ENCODE results near the gene DARS1. TPM values are rescaled to one million over a fixed set of nuclear protein-coding genes. Genes with fewer than 3 reads are reported as not detected.
A peak's percentile ranks its signal among the peaks of the same experiment; 100 is the strongest.

DARS1 gene
- total RNA-seq, 2 experiments from 2014 or later: 90.8 to 90.9 TPM

DNA sequence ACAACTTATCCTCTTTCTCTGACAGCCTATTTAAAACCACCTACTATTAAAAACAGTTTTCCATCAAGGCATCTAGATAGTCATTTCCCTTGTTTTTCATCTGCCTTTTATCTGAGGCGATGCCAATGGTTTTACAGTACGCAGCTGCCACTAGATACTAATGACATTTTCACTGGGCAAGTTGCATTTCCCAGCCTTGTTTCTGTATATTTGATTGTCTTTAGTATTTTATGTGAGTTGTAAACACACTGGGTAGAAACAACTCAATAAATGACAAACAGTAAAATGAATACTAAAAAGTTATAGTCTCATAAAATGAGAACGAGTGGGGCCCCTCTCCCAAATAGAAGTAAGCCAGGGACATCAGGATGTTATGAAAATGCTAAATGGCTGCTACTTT lies 8.9 kb upstream of the DARS1 start:
- Mint-ChIP-seq H3K27ac (no peak overlapping the region), H3K4me3 (no peak overlapping the region), H3K36me3 (ENCODE audit: low read depth) (peaks cover 31% of the 10 kb centered on the region), H3K4me1 (peaks cover 25% of the 10 kb centered on the region), H3K27me3 (no peaks in the 10 kb centered on the region), H3K9me3 (no peaks in the 10 kb centered on the region)
- ChIA-PET POLR2A (no interaction called here), CTCF (interaction anchor here (0.7 kb wide), 1 partner anchor 8 kb away, joined by 5 read pairs; no protein-coding TSS in a partner anchor)
- DNase-seq: no peak

DNA sequence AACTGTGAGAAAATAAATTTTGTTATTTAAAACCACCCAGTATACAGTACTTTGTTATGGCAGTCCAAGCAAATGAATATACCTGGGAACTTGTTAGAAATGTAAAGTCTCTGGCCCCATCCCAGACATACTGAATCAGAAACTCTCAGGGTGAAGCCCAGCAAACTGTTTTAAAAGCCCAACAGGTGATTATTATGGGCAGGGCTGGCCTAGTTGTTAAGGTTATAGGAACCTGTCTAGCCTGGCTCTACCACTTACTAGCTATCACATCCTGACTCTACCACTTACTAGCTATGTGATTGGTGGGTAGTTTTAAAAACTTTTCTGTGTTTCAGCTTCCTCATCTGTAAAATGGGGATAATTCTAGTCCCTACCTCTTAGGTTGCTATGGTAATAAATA lies 8.0 kb upstream of the DARS1 start:
- POLR2A ChIA-PET: interaction anchor here (0.8 kb wide), 1 partner anchor 33 kb away, joined by 3 read pairs; no protein-coding TSS in a partner anchor
- H3K36me3 Mint-ChIP-seq (ENCODE audit: low read depth): peaks cover 31% of the 10 kb centered on the region
- peaks cover 21% of the 10 kb centered on the region for H3K4me1 Mint-ChIP-seq
- H3K27me3 Mint-ChIP-seq: no peaks in the 10 kb centered on the region
- no peaks in the 10 kb centered on the region for H3K9me3 Mint-ChIP-seq
- no peak for DNase-seq
- no peak overlapping the region for H3K4me3 Mint-ChIP-seq
- CTCF ChIA-PET: interaction anchor here (0.9 kb wide), 1 partner anchor 12 kb away, joined by 3 read pairs; no protein-coding TSS in a partner anchor
- no peak overlapping the region for H3K27ac Mint-ChIP-seq

DNA sequence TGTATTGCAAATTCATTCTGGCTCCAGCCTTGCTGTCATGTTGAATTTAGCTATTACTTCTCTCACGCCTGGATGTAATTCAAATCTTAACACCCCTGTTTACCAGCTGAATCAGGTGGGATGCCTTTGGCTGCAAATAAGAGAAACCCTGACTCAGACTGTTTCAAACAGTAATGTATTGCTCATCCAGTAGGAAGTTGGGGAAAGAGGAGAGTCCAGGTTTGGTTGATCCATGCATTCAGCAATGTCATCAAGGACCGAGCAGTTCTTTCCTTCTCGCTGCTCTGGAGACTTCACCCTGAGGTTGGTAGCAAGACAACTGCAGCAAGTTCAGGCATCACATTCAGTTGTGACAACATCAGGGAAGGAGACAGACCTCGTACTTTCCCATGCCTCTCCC lies 6.4 kb upstream of the DARS1 start:
- Mint-ChIP-seq H3K9me3 (no peaks in the 10 kb centered on the region), H3K27me3 (no peaks in the 10 kb centered on the region), H3K27ac (no peak overlapping the region), H3K4me1 (peaks cover 23% of the 10 kb centered on the region), H3K36me3 (ENCODE audit: low read depth) (peaks cover 32% of the 10 kb centered on the region), H3K4me3 (no peak overlapping the region)
- ChIA-PET CTCF (no interaction called here), POLR2A (no interaction called here)
- no peak for DNase-seq

DNA sequence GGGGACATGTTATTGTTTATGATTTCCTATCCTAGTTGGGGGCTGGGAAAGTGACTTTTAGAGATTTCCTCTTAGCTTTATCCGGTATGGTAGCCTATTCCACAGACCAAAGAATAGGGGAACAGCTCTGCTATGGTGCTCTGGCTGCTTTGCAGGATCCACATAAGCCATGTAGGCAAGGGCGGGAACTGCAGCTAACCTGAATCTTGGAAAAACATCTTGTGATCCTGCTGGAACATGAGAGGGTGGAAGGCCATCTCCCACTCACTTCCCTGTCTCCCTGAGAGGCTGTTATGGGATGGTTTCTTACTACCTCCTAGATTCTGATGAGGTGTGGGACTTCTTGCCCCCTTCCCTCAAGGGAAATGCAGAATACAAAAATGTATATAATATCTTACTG lies 2.0 kb upstream of the DARS1 start:
- ChIA-PET CTCF (interaction anchor here (1.3 to 2.5 kb wide), 4 partner anchors 8 to 28 kb away, joined by 3 to 12 read pairs (median 6); no protein-coding TSS in a partner anchor), POLR2A (no interaction called here)
- H3K4me3 Mint-ChIP-seq: no peak overlapping the region
- no peak for DNase-seq
- H3K27me3 Mint-ChIP-seq: no peaks in the 10 kb centered on the region
- H3K9me3 Mint-ChIP-seq: peaks cover 3% of the 10 kb centered on the region
- H3K36me3 Mint-ChIP-seq (ENCODE audit: low read depth): peaks cover 40% of the 10 kb centered on the region
- H3K27ac Mint-ChIP-seq: no peak overlapping the region
- H3K4me1 Mint-ChIP-seq: peaks cover 42% of the 10 kb centered on the region

DNA sequence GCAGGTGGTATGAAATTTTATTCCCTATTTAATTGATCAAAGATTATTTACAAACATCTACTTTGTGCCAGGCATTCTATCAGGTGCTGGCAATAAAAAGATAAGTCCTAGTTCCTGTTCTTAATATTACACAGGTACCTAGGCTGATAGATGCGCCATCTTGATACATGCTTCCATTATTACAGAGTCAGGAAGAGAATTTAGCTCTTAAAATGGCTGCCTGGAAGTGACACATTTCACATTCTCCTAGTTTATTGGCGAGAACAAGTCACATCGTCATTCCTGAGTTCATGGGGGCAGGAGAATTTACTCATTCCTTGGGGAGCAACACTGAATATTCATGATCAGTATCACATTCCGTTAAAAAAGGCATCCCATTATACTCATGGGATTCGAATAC lies 1.1 kb upstream of the DARS1 start:
- Mint-ChIP-seq H3K4me1 (peaks cover 51% of the 10 kb centered on the region), H3K9me3 (peaks cover 3% of the 10 kb centered on the region), H3K36me3 (ENCODE audit: low read depth) (peaks cover 39% of the 10 kb centered on the region), H3K4me3 (peak overlapping the region; percentile 92), H3K27ac (peak overlapping the region; percentile 96), H3K27me3 (no peaks in the 10 kb centered on the region)
- no peak for DNase-seq
- POLR2A ChIA-PET: no interaction called here
- CTCF ChIA-PET: interaction anchor here (1.0 to 1.5 kb wide), 4 partner anchors 14 to 104 kb away, joined by 3 to 5 read pairs (median 3); no protein-coding TSS in a partner anchor

DNA sequence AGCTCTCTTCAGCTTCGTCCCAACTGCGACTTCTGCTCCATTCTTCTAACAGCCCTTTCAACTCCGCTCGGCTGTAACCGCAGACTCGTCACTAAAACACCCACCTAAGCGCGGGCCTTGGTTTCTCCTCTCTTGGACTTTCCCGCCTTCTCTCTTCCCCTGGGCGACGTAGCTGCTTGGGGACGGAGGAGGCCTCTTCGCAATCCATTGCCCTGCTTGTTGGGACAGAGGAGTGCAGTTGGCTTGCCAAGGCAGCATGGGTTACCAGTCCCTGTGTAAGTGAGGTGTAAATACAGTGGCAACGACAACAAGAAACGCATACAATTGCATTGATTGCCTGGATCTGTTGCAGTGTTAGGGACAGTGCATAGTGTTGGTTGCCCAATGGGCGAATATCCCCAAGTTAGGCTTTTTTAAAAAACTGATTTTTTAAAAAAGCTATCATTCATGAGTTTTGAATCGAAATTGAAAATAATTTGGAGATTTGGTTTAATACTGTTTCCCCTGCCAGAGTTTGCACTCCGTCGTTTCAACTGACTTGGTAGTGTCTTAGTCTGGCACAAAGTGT lies 484 bp upstream of the DARS1 start:
- Mint-ChIP-seq H3K4me1 (peaks cover 56% of the 10 kb centered on the region), H3K36me3 (ENCODE audit: low read depth) (peaks cover 43% of the 10 kb centered on the region), H3K4me3 (peak overlapping the region; percentile 92), H3K9me3 (peaks cover 3% of the 10 kb centered on the region), H3K27me3 (no peaks in the 10 kb centered on the region), H3K27ac (peak overlapping the region; percentile 96)
- ChIA-PET CTCF (interaction anchor here (1.0 to 1.4 kb wide), 5 partner anchors 11 to 105 kb away, joined by 3 to 10 read pairs (median 3); no protein-coding TSS in a partner anchor), POLR2A (interaction anchor here (1.3 kb wide), 1 partner anchor 37 kb away, joined by 18 read pairs; no protein-coding TSS in a partner anchor)
- DNase-seq: peak; percentile 67

DNA sequence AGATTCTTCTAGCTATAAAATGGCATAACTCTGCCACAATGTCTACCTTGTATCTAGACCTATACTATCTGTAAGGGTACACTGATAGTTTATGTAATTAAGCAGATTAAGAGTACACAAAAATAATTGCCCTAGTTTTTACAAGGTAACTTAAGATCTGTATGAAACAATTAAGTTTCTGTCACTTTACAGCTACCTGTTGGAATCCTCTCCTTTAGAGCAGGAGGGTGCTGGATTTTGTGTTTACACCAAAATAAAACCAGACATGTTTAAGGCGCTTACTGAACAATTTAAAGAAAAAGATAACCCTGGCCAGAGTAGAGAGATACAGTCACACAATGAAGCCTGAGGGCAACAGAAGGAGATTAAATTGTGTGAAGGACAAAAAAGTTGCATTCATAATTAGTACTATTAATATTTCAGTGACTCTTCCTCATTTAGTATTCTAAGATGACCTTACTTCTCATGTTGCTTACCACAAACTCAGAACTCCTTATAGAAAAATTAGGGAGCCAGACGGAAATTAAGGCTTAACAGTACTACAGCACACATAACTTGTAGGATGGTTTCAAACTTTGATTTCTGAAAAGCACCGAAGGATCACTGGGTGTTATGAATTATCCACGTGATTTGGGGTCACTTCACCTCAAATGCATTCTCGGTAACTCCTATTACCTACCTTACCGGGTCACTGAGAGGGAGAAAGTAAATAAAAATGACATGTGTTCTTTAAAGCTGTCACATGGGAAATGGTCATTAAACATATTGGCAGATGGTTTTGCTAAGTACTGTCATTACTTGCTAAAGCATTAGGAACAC lies 1.0 kb downstream of the DARS1 start:
- peaks cover 65% of the 10 kb centered on the region for H3K4me1 Mint-ChIP-seq

DNA sequence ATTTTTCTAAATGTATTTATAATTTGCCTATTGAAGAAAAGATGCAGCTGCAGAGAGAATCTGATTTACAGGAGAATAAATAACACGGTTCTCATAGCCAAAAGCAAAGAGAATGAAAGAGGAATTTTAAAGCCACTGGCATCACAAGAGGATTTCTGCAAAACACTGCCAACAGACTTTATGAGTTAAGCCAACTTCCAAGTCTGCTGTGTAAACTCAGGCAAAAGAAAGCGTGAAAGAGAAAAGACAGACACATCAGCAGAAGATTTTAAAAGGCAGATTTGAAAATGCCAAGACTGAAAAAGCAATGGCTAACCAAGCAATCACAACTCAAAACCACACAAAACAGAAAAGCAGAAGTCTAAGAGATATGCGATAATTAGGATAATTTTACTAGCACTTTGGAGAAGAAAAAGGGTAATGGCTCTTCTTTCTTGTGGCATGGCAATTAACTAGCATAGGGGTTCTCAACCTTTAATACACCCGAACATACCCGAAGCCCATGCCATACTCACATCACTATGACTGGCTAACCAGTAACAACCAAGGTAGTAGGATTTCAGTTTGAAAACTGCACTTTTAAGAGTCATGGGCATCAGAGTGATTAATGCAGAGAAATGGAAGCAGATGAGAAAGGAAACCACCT lies 4.9 kb downstream of the DARS1 start:
- Mint-ChIP-seq H3K4me3 (no peak overlapping the region), H3K27ac (peak overlapping the region; percentile 21), H3K9me3 (no peaks in the 10 kb centered on the region), H3K27me3 (no peaks in the 10 kb centered on the region), H3K4me1 (peaks cover 67% of the 10 kb centered on the region), H3K36me3 (ENCODE audit: low read depth) (peaks cover 67% of the 10 kb centered on the region)
- no peak for DNase-seq
- CTCF ChIA-PET: interaction anchor here (1.0 to 3.1 kb wide), 3 partner anchors 8 to 41 kb away, joined by 3 to 8 read pairs (median 4); no protein-coding TSS in a partner anchor
- POLR2A ChIA-PET: no interaction called here

More for the DNA sequence above, 1.0 kb downstream of the DARS1 start:
- ChIA-PET CTCF (interaction anchor here (0.6 to 1.3 kb wide), 3 partner anchors 18 to 401 kb away, joined by 3 to 5 read pairs (median 5); no protein-coding TSS in a partner anchor), POLR2A (interaction anchor here (0.5 kb wide), 1 partner anchor 152 kb away, joined by 5 read pairs; no protein-coding TSS in a partner anchor)
- DNase-seq: no peak
- Mint-ChIP-seq H3K9me3 (peaks cover 3% of the 10 kb centered on the region), H3K36me3 (ENCODE audit: low read depth) (peaks cover 54% of the 10 kb centered on the region), H3K27me3 (no peaks in the 10 kb centered on the region), H3K27ac (peak overlapping the region; percentile 96), H3K4me3 (peak overlapping the region; percentile 92)

DNA sequence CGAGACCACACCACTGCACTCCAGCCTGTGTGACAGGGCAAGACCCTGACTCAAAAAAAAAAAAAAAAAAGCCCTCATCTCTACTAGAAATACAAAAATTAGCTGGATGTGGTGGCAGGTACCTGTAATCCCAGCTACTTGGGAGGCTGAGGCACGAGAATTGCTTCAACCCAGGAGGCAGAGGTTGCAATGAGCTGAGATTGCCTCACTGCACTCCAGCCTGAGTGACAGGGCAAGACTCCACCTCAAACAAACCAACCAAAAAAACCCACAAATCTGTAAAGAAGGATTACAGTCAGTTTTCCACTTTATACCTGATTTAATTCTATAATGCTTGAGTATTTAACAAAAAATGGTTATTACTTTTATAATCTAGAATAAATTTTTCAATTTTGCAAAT lies 9.7 kb downstream of the DARS1 start:
- ChIA-PET POLR2A (interaction anchor here (0.5 kb wide), 1 partner anchor 1032 kb away, joined by 3 read pairs; no protein-coding TSS in a partner anchor), CTCF (interaction anchor here (0.6 to 1.1 kb wide), 4 partner anchors 29 to 113 kb away, joined by 3 read pairs; no protein-coding TSS in a partner anchor)
- Mint-ChIP-seq H3K4me1 (peaks cover 58% of the 10 kb centered on the region), H3K27ac (no peak overlapping the region), H3K9me3 (peaks cover 18% of the 10 kb centered on the region), H3K4me3 (no peak overlapping the region), H3K36me3 (ENCODE audit: low read depth) (peaks cover 72% of the 10 kb centered on the region), H3K27me3 (no peaks in the 10 kb centered on the region)
- no peak for DNase-seq

DNA sequence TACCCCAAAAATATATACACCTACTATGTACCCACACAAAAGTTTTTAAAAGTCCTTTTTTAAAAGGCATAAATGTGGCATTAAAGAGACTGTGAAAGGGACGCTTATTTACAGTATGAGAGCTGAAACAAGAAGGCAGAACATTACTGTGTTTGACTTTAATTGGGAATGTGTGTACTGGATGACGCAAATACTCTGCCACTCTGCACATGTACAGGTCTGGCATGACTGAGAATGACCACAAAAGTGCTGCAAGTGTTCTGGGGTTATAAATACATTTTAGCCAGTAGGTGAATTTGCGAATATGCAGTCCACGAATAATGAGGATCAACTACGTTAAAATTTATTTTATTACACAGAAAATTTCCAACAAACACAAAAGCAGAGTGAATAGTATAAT lies 11.4 kb downstream of the DARS1 start:
- H3K4me3 Mint-ChIP-seq: no peak overlapping the region
- H3K27ac Mint-ChIP-seq: no peak overlapping the region
- no peak for DNase-seq
- H3K4me1 Mint-ChIP-seq: peaks cover 52% of the 10 kb centered on the region
- H3K36me3 Mint-ChIP-seq (ENCODE audit: low read depth): peaks cover 70% of the 10 kb centered on the region
- ChIA-PET POLR2A (no interaction called here), CTCF (interaction anchor here (0.7 kb wide), 1 partner anchor 307 kb away, joined by 3 read pairs; no protein-coding TSS in a partner anchor)
- H3K9me3 Mint-ChIP-seq: peaks cover 18% of the 10 kb centered on the region
- no peaks in the 10 kb centered on the region for H3K27me3 Mint-ChIP-seq

DNA sequence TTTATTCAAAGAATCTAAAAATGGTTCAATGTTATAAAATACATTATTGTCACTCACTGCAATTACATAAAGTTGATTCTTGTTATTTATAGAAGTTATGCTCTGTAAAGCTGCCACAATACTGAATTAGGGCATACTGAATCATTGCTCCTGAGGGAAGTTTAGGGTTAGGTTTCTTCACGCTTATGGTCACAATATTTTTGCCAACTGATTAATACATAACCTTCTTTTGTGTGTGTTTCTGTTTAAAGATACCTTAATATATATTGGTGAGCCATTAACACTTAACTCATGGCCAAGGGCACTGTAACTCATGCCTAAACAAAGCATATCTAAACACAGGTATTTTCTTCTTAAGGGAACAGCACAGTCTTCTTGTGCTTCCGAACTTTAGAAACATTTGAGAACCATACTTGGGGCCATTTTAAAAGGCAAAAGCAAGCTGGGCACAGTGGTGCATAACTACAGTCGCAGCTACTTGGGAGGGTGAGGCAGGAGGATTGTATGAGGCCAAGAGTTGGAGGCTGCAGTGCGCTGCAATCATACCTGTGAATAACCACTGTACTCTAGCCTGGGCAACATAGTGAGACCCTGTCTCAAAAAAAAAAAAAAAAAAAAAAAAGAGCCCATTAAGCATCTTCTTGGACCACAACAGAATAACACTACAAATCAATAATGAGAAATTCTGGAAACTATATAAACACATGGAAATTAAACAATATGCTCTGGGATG lies 15.6 kb downstream of the DARS1 start:
- CTCF ChIA-PET: interaction anchor here (0.5 kb wide), 1 partner anchor 160 kb away, joined by 3 read pairs; no protein-coding TSS in a partner anchor
- peaks cover 18% of the 10 kb centered on the region for H3K9me3 Mint-ChIP-seq
- no peak overlapping the region for H3K4me3 Mint-ChIP-seq
- H3K27me3 Mint-ChIP-seq: no peaks in the 10 kb centered on the region
- H3K36me3 Mint-ChIP-seq (ENCODE audit: low read depth): peaks cover 70% of the 10 kb centered on the region
- peaks cover 43% of the 10 kb centered on the region for H3K4me1 Mint-ChIP-seq
- POLR2A ChIA-PET: no interaction called here
- H3K27ac Mint-ChIP-seq: no peak overlapping the region
- DNase-seq: no peak

DNA sequence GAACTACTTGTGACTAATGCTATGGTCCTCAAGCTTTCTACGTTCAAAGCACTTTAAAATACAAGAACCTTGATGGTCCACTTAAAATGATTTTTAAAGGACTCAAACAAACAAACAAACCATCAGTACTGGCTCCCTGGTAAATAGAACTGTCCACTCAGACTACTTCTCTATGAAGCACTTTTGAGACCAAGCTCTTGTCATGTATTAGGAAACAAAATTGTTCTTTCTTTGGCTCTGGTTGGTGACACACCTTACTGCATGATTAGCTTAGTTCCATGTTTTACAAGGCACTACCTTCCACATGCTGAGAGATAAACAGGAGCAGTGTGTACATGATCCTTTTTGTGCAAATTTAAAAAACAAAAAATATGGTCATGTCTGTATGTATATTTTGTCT lies 19.7 kb downstream of the DARS1 start:
- no peaks in the 10 kb centered on the region for H3K27me3 Mint-ChIP-seq
- H3K4me1 Mint-ChIP-seq: peaks cover 53% of the 10 kb centered on the region
- H3K27ac Mint-ChIP-seq: no peak overlapping the region
- H3K9me3 Mint-ChIP-seq: no peaks in the 10 kb centered on the region
- DNase-seq: no peak
- no peak overlapping the region for H3K4me3 Mint-ChIP-seq
- CTCF ChIA-PET: interaction anchor here (1.4 kb wide), 1 partner anchor 14 kb away, joined by 3 read pairs; no protein-coding TSS in a partner anchor
- POLR2A ChIA-PET: no interaction called here
- peaks cover 56% of the 10 kb centered on the region for H3K36me3 Mint-ChIP-seq (ENCODE audit: low read depth)

Data from activated CD4-positive, alpha-beta T cell treated with anti-CD3 and anti-CD28 coated beads, Interleukin-2, amount 10 ng/mL, durations not matched to agents 7 days and 5 days (primary cell).